Bronchial epithelial cell (primary cell): Measurements from ENCODE around the gene C1orf116. TPM values are rescaled to one million over a fixed set of nuclear protein-coding genes. Genes with fewer than 3 reads are reported as not detected.

Experiments
- DNase-seq: peaks from one replicate; pipeline ENCODE4 v3.0.0-alpha.2; 2010; ENCODE audit warnings: low read depth
- FAIRE-seq: peaks from 2 replicates; lab custom pipeline; 2011; peaks lifted over from hg19 to GRCh38; lab: Jason Lieb, UNC
- H3K27me3 ChIP-seq: 2 replicates; pipeline ENCODE4 v1.5.1; 2011; ENCODE audit warnings: low read length; ENCODE audit not compliant: control insufficient read depth, insufficient read depth
- H3K36me3 ChIP-seq: 2 replicates; pipeline ENCODE4 v1.5.1; 2011; ENCODE audit warnings: low read length; ENCODE audit not compliant: control insufficient read depth, insufficient read depth
- H3K4me3 ChIP-seq: 2 replicates; pipeline ENCODE4 v1.5.1; 2011; ENCODE audit warnings: mild to moderate bottlenecking, low read depth, low read length, control low read depth
- total RNA-seq: library from RNA; depleted of rRNA; stranded (reverse); fragments of >200 nt; gene quantifications from 2 replicates; pipeline ENCODE4 v1.2.1, GENCODE V29; 2014
- TF ChIP-seq, protein P1 (sequence below): IDR thresholded peaks from 2 replicates; pipeline ENCODE4 v1.5.1; 2011; ENCODE audit warnings: mild to moderate bottlenecking, moderate library complexity, low read length, control low read depth, inconsistent platforms; ENCODE audit not compliant: insufficient read depth, severe bottlenecking

C1orf116 gene
- total RNA-seq, 1 donor from 2014 or later: 20.0 TPM

GRCh38 chr1:207024202-207025145, 8.1 kb downstream of the C1orf116 start:
- DNase-seq: peak; percentile 80
- no peaks in the 10 kb centered on the region for H3K27me3 ChIP-seq
- TF ChIP-seq, protein P1, sequence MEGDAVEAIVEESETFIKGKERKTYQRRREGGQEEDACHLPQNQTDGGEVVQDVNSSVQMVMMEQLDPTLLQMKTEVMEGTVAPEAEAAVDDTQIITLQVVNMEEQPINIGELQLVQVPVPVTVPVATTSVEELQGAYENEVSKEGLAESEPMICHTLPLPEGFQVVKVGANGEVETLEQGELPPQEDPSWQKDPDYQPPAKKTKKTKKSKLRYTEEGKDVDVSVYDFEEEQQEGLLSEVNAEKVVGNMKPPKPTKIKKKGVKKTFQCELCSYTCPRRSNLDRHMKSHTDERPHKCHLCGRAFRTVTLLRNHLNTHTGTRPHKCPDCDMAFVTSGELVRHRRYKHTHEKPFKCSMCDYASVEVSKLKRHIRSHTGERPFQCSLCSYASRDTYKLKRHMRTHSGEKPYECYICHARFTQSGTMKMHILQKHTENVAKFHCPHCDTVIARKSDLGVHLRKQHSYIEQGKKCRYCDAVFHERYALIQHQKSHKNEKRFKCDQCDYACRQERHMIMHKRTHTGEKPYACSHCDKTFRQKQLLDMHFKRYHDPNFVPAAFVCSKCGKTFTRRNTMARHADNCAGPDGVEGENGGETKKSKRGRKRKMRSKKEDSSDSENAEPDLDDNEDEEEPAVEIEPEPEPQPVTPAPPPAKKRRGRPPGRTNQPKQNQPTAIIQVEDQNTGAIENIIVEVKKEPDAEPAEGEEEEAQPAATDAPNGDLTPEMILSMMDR: no peak
- no peak overlapping the region for H3K4me3 ChIP-seq
- no peak for FAIRE-seq
- peaks cover 18% of the 10 kb centered on the region for H3K36me3 ChIP-seq

DNA sequence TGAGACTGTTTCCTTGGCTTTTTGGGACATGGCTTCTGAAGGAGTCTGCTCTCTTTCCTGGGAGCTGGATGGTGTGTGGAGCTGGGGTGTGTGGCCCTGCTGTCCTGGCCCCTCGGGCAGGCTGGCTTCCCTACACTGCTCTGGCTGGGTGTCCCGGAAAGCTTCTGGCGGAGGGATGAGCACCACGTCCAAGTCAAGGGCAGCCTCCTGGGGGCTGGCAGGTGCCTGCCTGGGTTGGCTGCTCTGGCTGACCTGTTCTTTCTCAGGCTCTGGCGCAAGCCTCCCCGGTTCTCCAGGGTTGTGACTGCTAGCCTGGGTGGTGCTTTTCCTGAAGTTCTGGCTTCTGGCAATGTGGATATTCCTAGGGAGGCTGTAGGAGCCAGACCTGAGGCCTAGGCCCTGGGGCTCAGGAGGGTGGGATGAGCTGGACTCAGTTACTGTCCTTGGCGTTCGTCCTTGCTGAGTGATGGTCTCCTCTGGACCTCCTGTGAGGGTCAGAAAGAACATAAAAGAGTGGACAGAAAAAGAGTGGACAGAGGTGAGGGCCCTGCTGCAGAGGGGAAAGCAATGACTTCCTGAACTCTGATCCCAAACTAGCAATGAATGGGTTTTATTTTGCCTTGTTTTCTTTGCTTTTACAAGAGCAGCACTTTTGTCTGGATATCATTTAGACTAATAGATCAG, 9.4 kb downstream of the C1orf116 start:
- Histone ChIP-seq H3K27me3 (no peaks in the 10 kb centered on the region), H3K36me3 (peaks cover 18% of the 10 kb centered on the region), H3K4me3 (no peak overlapping the region)
- TF ChIP-seq, protein P1: no peak
- FAIRE-seq (no peak), DNase-seq (no peak)

DNA sequence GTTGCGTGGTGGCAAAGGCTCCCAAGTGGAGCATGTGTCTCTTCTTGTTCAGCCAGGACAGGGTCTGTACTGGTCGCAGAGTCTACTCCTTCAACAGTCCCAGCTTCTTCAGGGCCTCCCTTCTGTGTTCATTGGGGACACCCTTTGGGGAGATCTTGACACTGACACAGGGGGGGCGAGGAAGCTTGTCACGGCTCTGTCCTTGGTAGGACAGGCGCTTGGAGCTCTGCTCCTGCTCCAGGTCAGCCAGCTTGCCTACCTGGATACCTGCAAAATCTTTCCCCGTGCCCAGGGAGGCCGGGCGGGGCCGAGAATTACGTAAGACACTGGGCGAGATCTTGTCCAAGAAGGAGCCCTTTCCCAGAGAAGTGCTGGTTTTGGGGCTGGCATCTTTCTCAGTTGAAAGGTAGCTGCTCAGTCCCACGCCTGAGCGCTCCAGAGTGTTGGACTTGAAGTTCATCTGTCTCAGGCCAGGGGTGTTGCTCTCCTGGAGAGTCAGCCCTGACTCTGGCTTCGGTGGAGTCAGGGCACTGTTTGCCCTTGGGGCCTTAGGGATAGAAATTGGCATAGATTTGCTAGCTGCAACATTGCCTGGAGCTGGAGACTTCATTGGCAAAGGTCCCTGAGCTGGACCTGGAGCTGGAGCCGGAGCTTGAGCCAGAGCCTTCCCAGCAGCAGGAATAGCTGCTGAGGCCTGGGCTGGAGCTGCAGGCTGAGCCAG, 10.5 kb downstream of the C1orf116 start:
- Histone ChIP-seq H3K27me3 (no peaks in the 10 kb centered on the region), H3K4me3 (no peak overlapping the region), H3K36me3 (peaks cover 18% of the 10 kb centered on the region)
- TF ChIP-seq, protein P1: no peak
- no peak for FAIRE-seq
- DNase-seq: no peak

DNA sequence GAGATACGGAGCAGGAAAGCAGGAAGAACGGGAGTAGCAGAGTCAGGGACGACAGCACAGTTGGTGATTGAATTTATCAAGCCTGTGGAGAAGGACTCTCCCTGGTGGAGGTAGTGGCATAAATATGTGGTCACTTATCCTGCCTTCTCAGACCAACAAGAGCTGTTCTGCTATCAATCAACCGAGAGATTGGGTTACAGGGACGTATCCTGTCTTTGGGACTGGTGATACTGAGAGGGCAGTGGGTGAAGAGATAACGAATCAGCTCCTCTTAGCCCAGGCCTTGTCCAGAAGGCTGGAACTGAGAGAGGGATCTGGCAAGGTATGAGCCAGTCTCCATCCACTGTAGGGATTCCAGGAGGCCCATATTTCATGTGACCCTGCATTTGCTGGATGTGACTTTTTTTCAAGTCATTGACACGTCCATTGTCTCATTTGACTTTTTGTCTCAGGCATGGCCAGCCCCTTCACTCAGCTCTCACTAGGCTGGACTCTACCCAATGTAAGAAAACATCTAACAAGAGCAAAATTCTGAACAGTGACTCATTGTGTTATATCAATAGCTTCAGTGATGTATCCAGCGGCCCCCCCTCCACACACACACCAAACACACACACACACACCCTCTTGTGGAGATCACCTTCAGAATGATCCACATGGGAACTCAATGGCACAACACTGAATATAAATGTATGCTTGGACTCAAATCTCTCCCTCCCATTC, 11.3 kb downstream of the C1orf116 start:
- TF ChIP-seq, protein P1: no peak
- H3K4me3 ChIP-seq: no peak overlapping the region
- H3K27me3 ChIP-seq: no peaks in the 10 kb centered on the region
- peak; percentile 85 for DNase-seq
- H3K36me3 ChIP-seq: peaks cover 18% of the 10 kb centered on the region
- no peak for FAIRE-seq

DNA sequence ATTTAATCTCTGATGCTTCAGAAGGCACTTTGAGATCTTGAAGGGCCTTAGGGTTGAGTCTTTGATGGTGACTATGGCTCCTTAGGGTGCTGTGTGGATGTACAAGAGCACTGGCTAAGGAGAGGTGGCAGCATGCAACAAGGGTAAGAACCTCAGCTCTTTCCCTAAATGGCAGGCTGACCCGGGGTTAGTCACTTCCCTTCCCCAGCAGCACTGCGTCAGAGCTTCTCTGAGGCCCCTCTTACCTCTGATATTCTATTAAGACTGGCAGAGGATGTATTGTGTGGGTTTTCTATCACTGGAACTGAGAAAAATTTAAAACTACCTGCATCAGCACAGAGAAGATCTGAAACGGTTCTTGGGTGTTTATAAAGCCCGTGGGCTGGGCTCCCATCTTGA, 11.8 kb downstream of the C1orf116 start:
- DNase-seq (peak; percentile 86), FAIRE-seq (no peak)

More for the DNA sequence above, 11.8 kb downstream of the C1orf116 start:
- H3K36me3 ChIP-seq: peaks cover 18% of the 10 kb centered on the region
- no peaks in the 10 kb centered on the region for H3K27me3 ChIP-seq
- no peak overlapping the region for H3K4me3 ChIP-seq
- TF ChIP-seq, protein P1: no peak
